Measurements from ENCODE around the gene NAA25.

DNA sequence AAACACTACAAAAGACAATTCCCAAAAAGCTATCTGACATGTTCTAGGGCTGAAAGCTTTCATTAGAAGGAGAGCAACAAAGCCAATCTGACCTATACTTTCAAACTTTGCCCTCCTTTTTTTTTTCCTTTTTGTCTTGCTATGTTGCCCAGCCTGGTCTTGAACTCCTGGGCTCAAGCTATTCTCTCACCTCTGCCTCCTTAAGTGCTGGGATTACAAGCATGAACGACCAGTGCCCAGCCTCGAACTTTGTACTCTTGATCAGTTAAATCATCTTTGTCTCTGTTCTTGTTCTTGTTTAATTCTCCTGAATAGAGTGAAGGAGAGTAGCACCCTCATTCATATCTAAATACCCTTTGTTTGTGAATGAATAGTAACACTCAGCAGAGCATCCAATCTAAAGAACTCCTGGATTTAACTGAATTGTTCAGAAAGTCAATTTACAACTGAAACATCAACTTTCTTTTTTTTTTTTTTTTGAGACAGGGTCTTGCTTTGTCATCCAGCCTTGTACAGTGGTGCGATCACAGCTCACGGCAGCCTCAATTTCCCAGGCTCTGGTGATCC is 73.3 kb downstream of the NAA25 start:
- TF ChIP-seq POLR2AphosphoS5 (IDR thresholded peaks at IDR 0.05; ENCODE audit: low read depth, low read length) = no peak
- no peak for TF ChIP-seq POLR2A (IDR thresholded peaks at IDR 0.05; ENCODE audit: low read depth, low read length)
- no peak for TF ChIP-seq SPI1 (IDR thresholded peaks at IDR 0.05; ENCODE audit: low read depth, low read length)
- TF ChIP-seq TAF1 (IDR thresholded peaks at IDR 0.05; ENCODE audit: low read depth, low read length) = no peak
- no peak for TF ChIP-seq PAX5 (IDR thresholded peaks at IDR 0.05; ENCODE audit: insufficient read depth, low read length, severe bottlenecking)
- no peak for TF ChIP-seq POU2F2 (IDR thresholded peaks at IDR 0.05; ENCODE audit: low read depth, low read length)

Measured in GM12891 (cell line).